MM.1S (cell line): ENCODE data around the gene AUTS2.

Experiments used
- DNase-seq: peaks from one replicate; pipeline ENCODE4 v3.0.0-alpha.2; 2015
- H2AFZ ChIP-seq: fragments of 300-600 bp; sonication (generic); 2 replicates; pipeline ENCODE4 v1.6.0; 2016; ENCODE audit warnings: antibody characterized with exemption, low read length
- H3F3A ChIP-seq: fragments of 300-600 bp; sonication (generic); 2 replicates; pipeline ENCODE4 v1.6.1; 2016; ENCODE audit warnings: mild to moderate bottlenecking, antibody characterized with exemption, low read length, moderate library complexity, mixed read lengths; ENCODE audit not compliant: insufficient read depth
- H3K27ac ChIP-seq: fragments of 300-600 bp; sonication (generic); 2 replicates; pipeline ENCODE4 v1.5.1; 2016; ENCODE audit warnings: mild to moderate bottlenecking, low read length
- H3K27me3 ChIP-seq: fragments of 300-600 bp; sonication (generic); replicated peaks from 2 replicates; pipeline ENCODE4 v1.6.0; 2016; ENCODE audit warnings: low read length; ENCODE audit not compliant: insufficient read depth
- H3K36me3 ChIP-seq: fragments of 300-600 bp; sonication (generic); replicated peaks from 2 replicates; pipeline ENCODE4 v1.6.1; 2016; ENCODE audit warnings: mild to moderate bottlenecking, low read length, mixed read lengths; ENCODE audit not compliant: insufficient read depth
- H3K4me1 ChIP-seq: fragments of 300-600 bp; sonication (generic); 2 replicates; pipeline ENCODE4 v1.6.1; 2016; ENCODE audit warnings: low read length, mixed read lengths
- H3K4me2 ChIP-seq: fragments of 300-600 bp; sonication (generic); 2 replicates; pipeline ENCODE4 v1.6.0; 2016; ENCODE audit warnings: low read depth, low read length
- H3K4me3 ChIP-seq: fragments of 300-600 bp; sonication (generic); 2 replicates; pipeline ENCODE4 v1.5.1; 2016; ENCODE audit warnings: low read length, mixed read lengths
- H3K79me2 ChIP-seq: fragments of 300-600 bp; sonication (generic); 2 replicates; pipeline ENCODE4 v1.6.1; 2016; ENCODE audit warnings: mixed run types, low read length, mixed read lengths
- H3K9ac ChIP-seq: fragments of 300-600 bp; sonication (generic); 2 replicates; pipeline ENCODE4 v1.6.1; 2016; ENCODE audit warnings: low read length, mixed read lengths
- H3K9me2 ChIP-seq: fragments of 300-600 bp; sonication (generic); replicated peaks from 2 replicates; pipeline ENCODE4 v1.6.1; 2016; ENCODE audit warnings: mild to moderate bottlenecking, low read length, mixed read lengths; ENCODE audit not compliant: insufficient read depth
- H3K9me3 ChIP-seq: fragments of 300-600 bp; sonication (generic); replicated peaks from 2 replicates; pipeline ENCODE4 v1.6.1; 2016; ENCODE audit warnings: mild to moderate bottlenecking, low read length, mixed read lengths; ENCODE audit not compliant: insufficient read depth
- H4K20me1 ChIP-seq: fragments of 300-600 bp; sonication (generic); 2 replicates; pipeline ENCODE4 v1.6.1; 2016; ENCODE audit warnings: mild to moderate bottlenecking, low read length, moderate library complexity, mixed read lengths; ENCODE audit not compliant: insufficient read depth
- CTCF ChIP-seq: fragments of 300-600 bp; sonication (generic); IDR thresholded peaks from 2 replicates; pipeline ENCODE4 v1.5.1; 2016; ENCODE audit warnings: antibody characterized with exemption, low read length, mixed read lengths
- EZH2 ChIP-seq: fragments of 300-600 bp; sonication (generic); optimal IDR thresholded peaks from 2 replicates; pipeline ENCODE3; 2017; ENCODE audit warnings: low read depth, mild to moderate bottlenecking, antibody characterized with exemption, low read length, mixed read lengths
- EZH2phosphoT487 ChIP-seq: fragments of 300-600 bp; sonication (generic); IDR thresholded peaks from 2 replicates; pipeline ENCODE4 v1.6.1; 2018; ENCODE audit warnings: antibody characterized with exemption, low read length

The AUTS2 gene

GRCh38 chr7:69608049-69608448 lies 9.8 kb downstream of the AUTS2 start:
- H3K4me2 ChIP-seq = no peak overlapping the region
- H3F3A ChIP-seq = no peaks in the 10 kb centered on the region
- no peaks in the 10 kb centered on the region for H3K9me2 ChIP-seq
- H4K20me1 ChIP-seq = no peaks in the 10 kb centered on the region
- H3K9ac ChIP-seq = no peak overlapping the region
- H3K4me3 ChIP-seq = no peak overlapping the region
- H3K79me2 ChIP-seq = no peaks in the 10 kb centered on the region
- TF ChIP-seq EZH2 = no peak
- TF ChIP-seq EZH2phosphoT487 = no peak
- no peak for TF ChIP-seq CTCF
- H2AFZ ChIP-seq = no peak overlapping the region
- H3K27ac ChIP-seq = no peak overlapping the region
- H3K4me1 ChIP-seq = 0 out of 2 replicates have a peak, but pooled peaks cover 3% of the 10 kb centered on the region
- H3K36me3 ChIP-seq = no peaks in the 10 kb centered on the region
- H3K9me3 ChIP-seq = no peaks in the 10 kb centered on the region
- H3K27me3 ChIP-seq = no peaks in the 10 kb centered on the region
- no peak for DNase-seq

GRCh38 chr7:69608878-69609277 lies 10.6 kb downstream of the AUTS2 start:
- Histone ChIP-seq H3K4me3 (no peak overlapping the region), H3K4me1 (no peaks in the 10 kb centered on the region), H3K9ac (no peak overlapping the region), H4K20me1 (no peaks in the 10 kb centered on the region), H3K4me2 (no peak overlapping the region), H3K9me3 (no peaks in the 10 kb centered on the region), H3K36me3 (no peaks in the 10 kb centered on the region), H3K9me2 (no peaks in the 10 kb centered on the region), H3K27ac (no peak overlapping the region), H2AFZ (no peak overlapping the region), H3K27me3 (no peaks in the 10 kb centered on the region), H3F3A (no peaks in the 10 kb centered on the region), H3K79me2 (no peaks in the 10 kb centered on the region)
- no peak for TF ChIP-seq EZH2
- TF ChIP-seq CTCF = no peak
- TF ChIP-seq EZH2phosphoT487 = no peak
- DNase-seq = no peak

GRCh38 chr7:69609541-69610373 lies 11.5 kb downstream of the AUTS2 start:
- Histone ChIP-seq H3K79me2 (no peaks in the 10 kb centered on the region), H3K9me3 (no peaks in the 10 kb centered on the region), H3F3A (no peaks in the 10 kb centered on the region), H3K4me2 (no peak overlapping the region), H3K4me3 (no peak overlapping the region), H3K9me2 (no peaks in the 10 kb centered on the region), H2AFZ (no peak overlapping the region), H3K27me3 (no peaks in the 10 kb centered on the region), H3K4me1 (no peaks in the 10 kb centered on the region), H3K9ac (no peak overlapping the region), H4K20me1 (no peaks in the 10 kb centered on the region), H3K27ac (no peak overlapping the region), H3K36me3 (no peaks in the 10 kb centered on the region)
- no peak for DNase-seq
- TF ChIP-seq EZH2phosphoT487 (no peak), CTCF (no peak), EZH2 (no peak)
